HUES48 (cell line): ENCODE measurements around the gene POLA2.
A peak's percentile ranks its signal among the peaks of the same experiment; 100 is the strongest.

Source experiments
- H3K27ac ChIP-seq: one replicate; pipeline ENCODE4 v1.7.0; 2013; ENCODE audit warnings: low read depth, low read length, inconsistent platforms
- H3K27me3 ChIP-seq: 2 replicates; pipeline ENCODE4 v1.6.1; 2013; ENCODE audit warnings: mild to moderate bottlenecking, low read length; ENCODE audit not compliant: control insufficient read depth, insufficient read depth
- H3K36me3 ChIP-seq: 2 replicates; pipeline ENCODE4 v1.6.1; 2013; ENCODE audit warnings: low read length; ENCODE audit not compliant: control insufficient read depth, insufficient read depth
- H3K4me1 ChIP-seq: 2 replicates; pipeline ENCODE4 v1.6.1; 2013; ENCODE audit warnings: mild to moderate bottlenecking, low read length; ENCODE audit not compliant: control insufficient read depth, insufficient read depth
- H3K4me3 ChIP-seq: 2 replicates; pipeline ENCODE4 v1.5.1; 2013; ENCODE audit warnings: mild to moderate bottlenecking, low read depth, low read length
- H3K9ac ChIP-seq: 2 replicates; pipeline ENCODE4 v1.6.1; 2013; ENCODE audit warnings: mild to moderate bottlenecking, low read depth, low read length, moderate library complexity
- H3K9me3 ChIP-seq: 2 replicates; pipeline ENCODE4 v1.6.1; 2013; ENCODE audit warnings: low read length; ENCODE audit not compliant: control insufficient read depth, insufficient read depth

Gene POLA2

GRCh38 chr11:65261591-65262380 is at the start of gene POLA2:
TSS of gene POLA2 (plus strand) at chr11:65261962. CDS start at chr11:65262293, 331 bp downstream.
- Histone ChIP-seq H3K4me1 (peaks cover 6% of the 10 kb centered on the region; the same call in 1 of the 2 replicates), H3K36me3 (peaks cover 10% of the 10 kb centered on the region), H3K9ac (peak within 1 kb of the TSS; percentile 72), H3K9me3 (no peaks in the 10 kb centered on the region), H3K27me3 (no peaks in the 10 kb centered on the region), H3K27ac (peak within 1 kb of the TSS; percentile 86), H3K4me3 (peak within 1 kb of the TSS; percentile 92)

- H3K9ac ChIP-seq: peak overlapping the region; percentile 37; the same call in 1 of the 2 replicates
Measured at GRCh38 chr11:65212226-65212801, 49.4 kb upstream of the POLA2 start.

GRCh38 chr11:65213322-65214211 is 48.2 kb upstream of the POLA2 start:
- H3K27me3 ChIP-seq: no peaks in the 10 kb centered on the region
- H3K9me3 ChIP-seq: no peaks in the 10 kb centered on the region
- peak overlapping the region; percentile 77 for H3K27ac ChIP-seq
- no peak overlapping the region for H3K9ac ChIP-seq
- peak overlapping the region; percentile 7; the same call in 1 of the 2 replicates for H3K4me3 ChIP-seq
- peaks cover 24% of the 10 kb centered on the region for H3K4me1 ChIP-seq
- peaks cover 40% of the 10 kb centered on the region for H3K36me3 ChIP-seq

More at GRCh38 chr11:65212226-65212801, 49.4 kb upstream of the POLA2 start:
- H3K4me3 ChIP-seq: no peak overlapping the region
- no peaks in the 10 kb centered on the region for H3K27me3 ChIP-seq
- no peaks in the 10 kb centered on the region for H3K9me3 ChIP-seq
- H3K27ac ChIP-seq: peak overlapping the region; percentile 77
- peaks cover 47% of the 10 kb centered on the region for H3K36me3 ChIP-seq
- peaks cover 24% of the 10 kb centered on the region for H3K4me1 ChIP-seq

- H3K27me3 ChIP-seq: no peaks in the 10 kb centered on the region
- no peaks in the 10 kb centered on the region for H3K9me3 ChIP-seq
- H3K4me1 ChIP-seq: peaks cover 24% of the 10 kb centered on the region
- no peak overlapping the region for H3K4me3 ChIP-seq
- peak overlapping the region; percentile 77 for H3K27ac ChIP-seq
- H3K36me3 ChIP-seq: peaks cover 36% of the 10 kb centered on the region
- no peak overlapping the region for H3K9ac ChIP-seq
Measured at GRCh38 chr11:65214212-65214845, 47.4 kb upstream of the POLA2 start.

GRCh38 chr11:65215441-65216076 is 46.2 kb upstream of the POLA2 start:
- Histone ChIP-seq H3K4me3 (no peak overlapping the region), H3K9ac (no peak overlapping the region), H3K9me3 (no peaks in the 10 kb centered on the region), H3K36me3 (peaks cover 24% of the 10 kb centered on the region), H3K27me3 (no peaks in the 10 kb centered on the region), H3K4me1 (peaks cover 24% of the 10 kb centered on the region), H3K27ac (no peak overlapping the region)

GRCh38 chr11:65216830-65217229 is 44.9 kb upstream of the POLA2 start:
- Histone ChIP-seq H3K4me3 (no peak overlapping the region), H3K27ac (no peak overlapping the region), H3K4me1 (peaks cover 23% of the 10 kb centered on the region), H3K27me3 (no peaks in the 10 kb centered on the region), H3K9ac (no peak overlapping the region), H3K36me3 (peaks cover 11% of the 10 kb centered on the region), H3K9me3 (no peaks in the 10 kb centered on the region)

GRCh38 chr11:65217441-65218423 is 44.0 kb upstream of the POLA2 start:
- Histone ChIP-seq H3K4me3 (no peak overlapping the region), H3K27me3 (no peaks in the 10 kb centered on the region)

GRCh38 chr11:65218446-65218845 is 43.3 kb upstream of the POLA2 start:
- no peaks in the 10 kb centered on the region for H3K27me3 ChIP-seq
- H3K4me1 ChIP-seq: peaks cover 8% of the 10 kb centered on the region
- no peaks in the 10 kb centered on the region for H3K9me3 ChIP-seq
- no peak overlapping the region for H3K9ac ChIP-seq
- no peak overlapping the region for H3K4me3 ChIP-seq
- H3K27ac ChIP-seq: no peak overlapping the region
- peaks cover 14% of the 10 kb centered on the region for H3K36me3 ChIP-seq

More at GRCh38 chr11:65217441-65218423, 44.0 kb upstream of the POLA2 start:
- Histone ChIP-seq H3K27ac (no peak overlapping the region), H3K4me1 (peaks cover 14% of the 10 kb centered on the region), H3K36me3 (peaks cover 10% of the 10 kb centered on the region; the same call in 1 of the 2 replicates), H3K9ac (no peak overlapping the region), H3K9me3 (no peaks in the 10 kb centered on the region)

GRCh38 chr11:65219930-65220213 is 41.9 kb upstream of the POLA2 start:
- Histone ChIP-seq H3K4me1 (peaks cover 5% of the 10 kb centered on the region), H3K9me3 (no peaks in the 10 kb centered on the region), H3K36me3 (peaks cover 17% of the 10 kb centered on the region), H3K9ac (no peak overlapping the region), H3K27me3 (no peaks in the 10 kb centered on the region), H3K4me3 (no peak overlapping the region), H3K27ac (no peak overlapping the region)
